ENCODE results near the gene RNF224.

Gene RNF224

DNA sequence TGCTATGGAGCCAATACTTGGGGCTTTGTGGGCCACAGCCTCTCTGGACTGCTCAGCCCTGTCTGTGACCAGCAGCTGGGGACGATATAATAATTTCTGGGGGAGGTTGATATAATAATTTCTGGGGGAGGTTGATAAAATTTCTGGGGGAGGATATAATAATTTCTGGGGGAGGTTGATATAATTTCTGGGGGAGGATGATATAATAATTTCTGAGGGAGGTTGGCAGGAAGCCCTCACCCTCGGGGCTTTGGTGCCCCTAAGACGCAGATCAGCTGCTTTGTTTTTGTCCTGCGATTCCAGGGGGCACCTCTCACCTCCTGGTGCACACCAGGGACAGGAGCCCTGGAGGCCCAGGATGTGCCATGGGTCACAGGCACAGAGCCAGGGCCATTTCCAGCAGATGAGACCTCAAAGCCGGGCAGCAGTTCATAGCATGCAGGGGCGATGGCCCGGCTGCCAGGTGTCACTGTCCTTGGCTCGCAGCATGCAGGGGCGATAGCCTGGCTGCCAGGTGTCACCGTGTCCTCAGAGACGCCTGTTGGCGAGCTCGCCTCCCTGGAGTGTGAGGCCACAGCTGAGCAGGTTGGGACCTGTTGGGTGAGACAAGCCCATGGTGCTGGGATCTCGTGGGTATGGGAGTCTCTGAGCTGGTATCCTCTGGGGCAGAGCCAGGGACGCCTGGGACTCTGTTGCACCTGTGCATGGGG lies 46.5 kb downstream of the RNF224 start:
- no peak for DNase-seq (ENCODE audit: low read depth)

DNA sequence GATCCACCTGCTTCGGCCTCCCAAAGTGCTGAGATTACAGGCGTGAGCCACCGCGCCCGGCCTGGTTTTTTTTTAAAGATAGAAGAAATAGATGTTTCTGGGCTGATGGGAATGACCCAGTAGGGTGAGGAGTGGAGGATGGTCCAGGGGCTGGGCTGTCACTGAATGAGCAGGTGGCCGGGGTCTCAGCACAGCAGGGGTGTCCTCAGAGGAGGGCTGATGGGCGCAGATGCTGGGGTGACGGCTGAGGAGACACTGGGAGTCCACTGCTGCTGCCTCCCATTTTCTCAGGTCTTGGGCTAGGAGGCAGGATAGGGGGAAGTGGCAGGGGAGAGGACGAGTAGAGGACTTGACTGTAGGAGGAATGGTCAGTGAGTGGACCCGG lies 47.9 kb downstream of the RNF224 start:
- no peak for DNase-seq (ENCODE audit: low read depth)

DNA sequence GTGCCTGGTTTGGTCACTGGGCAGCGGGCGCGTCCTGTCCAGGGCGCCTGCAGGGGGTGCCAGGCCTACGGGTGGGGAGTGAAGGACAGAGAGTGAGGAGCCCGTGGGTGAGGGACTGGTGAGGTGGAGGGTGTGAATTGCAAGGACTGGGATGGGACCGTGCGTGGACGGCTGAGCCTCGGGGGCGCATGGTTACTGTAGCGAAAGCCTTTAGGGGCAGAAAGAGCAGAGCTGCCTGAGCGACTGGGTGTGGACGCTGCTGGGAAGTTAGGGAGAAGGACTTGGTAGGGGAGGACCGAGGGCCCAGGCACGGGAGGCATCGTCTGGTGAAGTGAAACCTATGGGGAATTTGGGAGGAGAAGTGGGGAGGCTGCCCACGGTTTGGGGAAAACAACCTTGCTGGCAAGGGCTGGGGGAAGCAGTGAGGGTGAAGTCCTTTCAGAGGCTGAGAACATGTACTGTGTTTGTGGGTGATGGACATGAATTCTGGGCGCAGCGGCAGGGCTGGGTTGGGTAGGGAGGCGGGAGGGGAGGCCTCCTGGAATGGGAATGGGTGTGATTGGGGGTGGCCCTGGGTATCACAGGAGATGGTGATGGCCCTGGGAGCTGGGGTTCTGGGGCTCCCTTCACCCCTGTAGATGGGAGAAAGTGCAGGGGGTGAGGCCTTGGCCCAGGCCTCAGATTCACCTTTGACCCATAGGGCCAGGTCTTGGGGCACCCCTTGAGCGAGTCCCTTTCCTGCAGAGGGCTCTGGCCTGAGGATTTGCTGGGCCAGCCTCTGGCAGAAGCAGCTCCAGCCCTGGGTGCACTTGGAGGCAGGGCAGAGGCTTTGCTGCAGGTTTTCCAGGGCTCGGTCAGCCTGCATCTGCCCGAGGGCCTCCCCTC lies 48.5 kb downstream of the RNF224 start:
- DNase-seq (ENCODE audit: low read depth), result no peak

DNA sequence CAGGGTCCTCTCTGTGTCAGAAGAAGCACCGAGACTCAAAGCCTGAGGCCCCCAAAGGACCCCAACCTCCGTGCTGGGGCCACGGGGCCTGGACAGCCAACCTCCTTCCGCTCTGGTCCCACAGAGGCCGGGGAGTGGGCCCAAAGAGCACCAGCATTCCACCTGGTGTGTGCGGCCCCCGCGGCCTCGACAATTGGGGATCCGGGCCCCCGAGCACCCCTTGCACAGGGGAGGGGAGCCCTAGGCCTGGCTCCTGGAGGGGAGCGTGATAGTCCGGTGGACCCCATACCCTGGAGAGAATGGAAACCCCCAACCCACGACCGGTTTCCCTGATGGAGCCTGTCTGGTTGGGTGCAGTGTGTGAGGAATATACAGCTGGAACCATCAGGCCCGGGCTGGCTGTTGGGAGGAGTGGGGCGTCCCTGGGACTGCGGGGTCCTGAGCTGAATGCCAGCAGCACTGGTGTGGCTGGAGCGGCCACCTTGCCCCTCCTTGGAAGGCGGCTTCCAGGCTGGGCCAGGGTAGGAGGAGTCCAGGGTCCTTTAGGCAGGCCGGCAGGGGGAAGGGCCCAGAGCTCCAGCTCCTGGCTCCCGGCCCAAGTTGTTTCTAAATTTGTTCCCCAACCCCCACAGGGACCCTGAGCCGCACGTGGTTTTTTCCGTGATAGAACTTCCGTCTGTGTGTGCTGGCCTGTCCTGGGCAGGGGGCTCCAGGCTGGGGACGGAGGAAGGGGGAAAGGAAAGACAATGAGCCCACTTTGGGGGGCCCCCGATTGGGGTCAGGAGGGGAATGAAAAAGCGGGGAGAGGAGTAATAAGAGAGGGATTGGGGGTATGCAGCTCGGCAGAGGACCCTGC lies 49.4 kb downstream of the RNF224 start:
- DNase-seq (ENCODE audit: low read depth), result no peak

DNA sequence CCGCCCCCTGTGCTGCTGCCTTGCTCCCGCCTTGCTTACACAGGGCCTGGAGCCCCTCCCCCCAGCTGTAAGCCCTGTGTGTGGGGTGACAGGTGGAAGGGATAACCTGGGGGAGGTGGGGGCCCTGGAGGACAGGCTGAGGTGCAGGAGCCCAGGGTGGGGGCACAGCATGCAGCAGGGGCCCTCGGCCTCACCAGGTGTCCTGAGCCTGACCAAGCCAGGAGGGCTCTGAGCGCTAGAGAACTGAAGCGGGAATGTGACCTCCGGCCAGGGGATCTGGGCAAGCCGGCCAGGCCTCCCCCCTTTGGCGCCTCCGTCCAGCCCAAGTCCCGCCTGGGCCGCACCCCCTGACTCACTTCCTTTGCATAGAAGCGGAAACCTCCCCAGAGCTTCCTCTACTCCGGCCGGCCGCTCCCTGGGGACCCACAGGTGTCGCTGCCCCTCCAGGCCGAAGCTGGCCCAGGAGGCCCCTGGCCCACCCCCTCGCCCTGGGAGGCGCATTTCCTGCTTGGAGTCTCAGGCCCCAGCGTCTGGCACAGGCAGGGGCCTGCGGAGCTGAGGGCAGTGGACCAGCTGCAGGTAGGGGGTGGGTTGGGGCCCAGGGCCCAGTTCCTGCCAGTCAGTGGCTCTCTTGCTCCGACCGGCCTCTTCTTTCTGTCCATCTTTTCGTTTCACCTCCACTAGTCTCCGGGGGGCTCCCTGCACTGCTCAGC lies 50.2 kb downstream of the RNF224 start, which contains the start of gene TOR4A:
Gene TOR4A (plus strand): TSS at position 398 of the 713 bp plus-strand sequence. CDS start 964 bp downstream, outside the sequence.
- DNase-seq (ENCODE audit: low read depth), result no peak

DNA sequence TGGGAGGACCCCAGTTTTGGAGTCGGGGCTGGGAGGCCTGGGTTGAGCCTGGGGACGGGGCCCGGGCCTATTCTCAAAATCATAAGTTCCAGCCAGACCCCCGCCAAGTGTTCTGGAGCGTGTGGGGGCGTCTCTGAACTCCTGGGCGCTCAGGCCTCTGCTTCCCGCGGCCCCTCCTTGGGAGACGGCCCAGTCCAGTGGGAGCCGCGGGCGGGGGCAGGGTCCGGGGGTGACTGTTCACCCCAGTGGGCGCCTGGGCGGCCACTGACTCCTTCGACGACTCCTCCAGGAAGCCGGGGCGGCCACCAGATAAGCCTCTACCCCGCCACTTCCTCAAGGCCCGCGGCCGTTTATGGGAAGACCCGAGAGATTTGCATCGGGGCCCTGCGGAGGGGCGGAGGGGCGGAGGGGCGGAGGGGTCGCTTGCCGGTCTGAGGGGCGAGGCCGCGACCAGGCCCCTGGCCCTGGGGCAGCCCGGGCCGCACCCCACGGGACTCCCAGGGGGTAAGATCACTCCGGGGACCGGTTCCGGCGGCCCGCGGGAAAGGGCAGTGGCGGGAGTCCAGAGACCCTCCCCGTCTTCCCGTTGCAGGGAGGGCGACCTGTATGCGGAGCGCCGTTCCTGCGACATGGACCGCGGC lies 50.9 kb downstream of the RNF224 start:
- DNase-seq (ENCODE audit: low read depth), result no peak

Measured in activated T-helper 1 cell treated with Interleukin-2 at 50 U/mL for 16 hours (primary cell).